Measurements from ENCODE around the gene RTTN.

DNA sequence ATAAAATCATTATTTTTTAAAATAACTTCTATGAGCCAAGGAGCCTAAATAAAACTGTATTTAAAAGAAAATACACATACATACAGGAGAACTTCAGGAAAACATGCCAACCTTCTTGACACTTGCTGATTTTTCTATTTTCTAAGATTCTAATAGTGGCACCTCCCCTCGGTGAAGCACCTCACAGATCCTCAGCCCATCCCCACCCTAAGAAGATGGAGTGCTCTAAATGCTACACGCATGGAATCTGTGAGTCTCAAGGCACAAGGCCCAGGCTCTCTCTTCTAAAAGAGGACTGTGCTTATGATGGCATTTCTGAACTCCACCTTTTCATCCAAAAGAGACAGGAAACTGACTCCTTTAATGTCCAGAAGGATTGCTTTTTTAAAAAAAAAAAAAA is 56.3 kb downstream of the RTTN start:
- TF ChIP-seq RAD21 (IDR thresholded peaks at IDR 0.05) (no peak), MAX (IDR thresholded peaks at IDR 0.05) (no peak)
- TF ChIP-seq, protein P1, sequence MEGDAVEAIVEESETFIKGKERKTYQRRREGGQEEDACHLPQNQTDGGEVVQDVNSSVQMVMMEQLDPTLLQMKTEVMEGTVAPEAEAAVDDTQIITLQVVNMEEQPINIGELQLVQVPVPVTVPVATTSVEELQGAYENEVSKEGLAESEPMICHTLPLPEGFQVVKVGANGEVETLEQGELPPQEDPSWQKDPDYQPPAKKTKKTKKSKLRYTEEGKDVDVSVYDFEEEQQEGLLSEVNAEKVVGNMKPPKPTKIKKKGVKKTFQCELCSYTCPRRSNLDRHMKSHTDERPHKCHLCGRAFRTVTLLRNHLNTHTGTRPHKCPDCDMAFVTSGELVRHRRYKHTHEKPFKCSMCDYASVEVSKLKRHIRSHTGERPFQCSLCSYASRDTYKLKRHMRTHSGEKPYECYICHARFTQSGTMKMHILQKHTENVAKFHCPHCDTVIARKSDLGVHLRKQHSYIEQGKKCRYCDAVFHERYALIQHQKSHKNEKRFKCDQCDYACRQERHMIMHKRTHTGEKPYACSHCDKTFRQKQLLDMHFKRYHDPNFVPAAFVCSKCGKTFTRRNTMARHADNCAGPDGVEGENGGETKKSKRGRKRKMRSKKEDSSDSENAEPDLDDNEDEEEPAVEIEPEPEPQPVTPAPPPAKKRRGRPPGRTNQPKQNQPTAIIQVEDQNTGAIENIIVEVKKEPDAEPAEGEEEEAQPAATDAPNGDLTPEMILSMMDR (IDR thresholded peaks at IDR 0.05; ENCODE audit: low read depth, low read length, missing input control): no peak
